Measurements from ENCODE around the gene ANKAR.

GRCh38 chr2:189700681-189701080, 26.2 kb downstream of the ANKAR start:
- TF ChIP-seq, protein P1, sequence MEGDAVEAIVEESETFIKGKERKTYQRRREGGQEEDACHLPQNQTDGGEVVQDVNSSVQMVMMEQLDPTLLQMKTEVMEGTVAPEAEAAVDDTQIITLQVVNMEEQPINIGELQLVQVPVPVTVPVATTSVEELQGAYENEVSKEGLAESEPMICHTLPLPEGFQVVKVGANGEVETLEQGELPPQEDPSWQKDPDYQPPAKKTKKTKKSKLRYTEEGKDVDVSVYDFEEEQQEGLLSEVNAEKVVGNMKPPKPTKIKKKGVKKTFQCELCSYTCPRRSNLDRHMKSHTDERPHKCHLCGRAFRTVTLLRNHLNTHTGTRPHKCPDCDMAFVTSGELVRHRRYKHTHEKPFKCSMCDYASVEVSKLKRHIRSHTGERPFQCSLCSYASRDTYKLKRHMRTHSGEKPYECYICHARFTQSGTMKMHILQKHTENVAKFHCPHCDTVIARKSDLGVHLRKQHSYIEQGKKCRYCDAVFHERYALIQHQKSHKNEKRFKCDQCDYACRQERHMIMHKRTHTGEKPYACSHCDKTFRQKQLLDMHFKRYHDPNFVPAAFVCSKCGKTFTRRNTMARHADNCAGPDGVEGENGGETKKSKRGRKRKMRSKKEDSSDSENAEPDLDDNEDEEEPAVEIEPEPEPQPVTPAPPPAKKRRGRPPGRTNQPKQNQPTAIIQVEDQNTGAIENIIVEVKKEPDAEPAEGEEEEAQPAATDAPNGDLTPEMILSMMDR (conservative IDR thresholded peaks at IDR 0.05) = no peak
- TF ChIP-seq ZFX (IDR thresholded peaks at IDR 0.05) = no peak
